GM12891 (cell line): ENCODE data around the gene MSGN1.

Experiments
- POLR2A ChIP-seq: IDR thresholded peaks from 2 replicates; pipeline ENCODE4 v1.6.1; 2011; ENCODE audit warnings: low read depth, low read length, control low read depth
- POLR2AphosphoS5 ChIP-seq: IDR thresholded peaks from 2 replicates; pipeline ENCODE4 v1.6.1; 2011; ENCODE audit warnings: low read depth, low read length, control low read depth
- TAF1 ChIP-seq: IDR thresholded peaks from 2 replicates; pipeline ENCODE4 v1.6.1; 2011; ENCODE audit warnings: low read depth, low read length, control low read depth

DNA sequence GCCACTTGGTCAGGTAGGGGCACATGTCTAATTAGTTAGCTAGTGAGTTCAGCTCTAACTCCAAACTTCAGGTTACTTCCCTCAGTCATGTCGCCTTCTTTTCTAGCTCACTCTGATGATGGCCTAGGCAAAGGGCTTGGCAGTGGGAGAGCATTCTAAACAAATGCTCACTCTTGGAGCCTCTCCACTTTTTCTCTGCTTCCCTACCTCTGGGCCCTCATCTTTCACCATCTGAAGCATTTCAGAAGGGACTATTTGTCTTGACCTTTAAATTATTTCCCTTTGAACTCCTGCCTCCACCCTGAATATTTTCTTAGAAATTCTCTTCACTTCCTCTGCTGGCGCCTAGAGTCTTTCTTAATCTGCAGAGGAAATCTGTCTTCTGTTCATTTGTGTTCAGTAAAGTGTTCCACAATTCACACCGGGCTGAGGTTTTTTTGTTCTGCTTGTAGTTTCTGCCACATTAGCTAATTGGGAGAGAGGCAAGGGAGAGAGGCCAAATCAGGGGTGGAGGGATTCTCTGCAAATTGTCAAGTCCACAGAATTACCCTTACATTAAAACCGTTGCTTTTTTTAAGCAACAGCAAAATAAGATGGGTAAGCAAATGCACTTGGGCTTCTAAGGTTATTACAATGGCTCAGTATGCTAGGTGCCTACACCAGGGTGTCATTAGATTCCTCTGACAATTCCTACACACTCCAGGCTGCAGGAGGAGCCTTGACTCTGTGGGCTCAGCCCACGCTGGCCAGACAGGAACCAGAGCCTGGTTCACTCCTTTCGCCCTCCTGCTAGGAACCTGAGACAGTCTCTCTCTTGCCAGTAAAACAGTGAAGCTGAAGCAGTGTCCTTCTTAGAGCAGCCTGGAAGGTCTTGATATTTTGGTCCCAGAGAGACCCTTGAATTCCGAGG is 5.5 kb downstream of the MSGN1 start:
- TF ChIP-seq TAF1 (no peak), POLR2A (no peak), POLR2AphosphoS5 (no peak)
